Gastrocnemius medialis (tissue), 4 donors: ENCODE measurements around the gene SGO1.

Source experiments
- CTCF ChIP-seq, 5 experiments: fragments of 450-650 bp in 3 of 5; fragments of 200-600 bp in 2 of 5; sonication (generic) in 2 of 5; IDR thresholded peaks in 4 of 5; conservative IDR thresholded peaks in 1 of 5; 1 replicate in 4 of 5; 2 replicates in 1 of 5; pipeline ENCODE4 v1.5.1; 2016 to 2019; ENCODE audit warnings: antibody characterized with exemption in 5 of 5, mild to moderate bottlenecking in 3 of 5, moderate library complexity in 3 of 5
- POLR2A ChIP-seq, 2 donors: fragments of 450-650 bp; IDR thresholded peaks; one replicate each; pipeline ENCODE4 v1.6.1; 2017; ENCODE audit warnings: antibody characterized with exemption in 2 of 2, mild to moderate bottlenecking in 2 of 2, moderate library complexity in 2 of 2

- TF ChIP-seq CTCF (IDR thresholded peaks at IDR 0.05 in 4 of 5, conservative IDR thresholded peaks at IDR 0.05 in 1 of 5) (no peak), POLR2A (IDR thresholded peaks at IDR 0.05) (no peak)
Observed at GRCh38 chr3:20145874-20146273, 40.1 kb downstream of the SGO1 start.
